ENCODE measurements around the gene MBL2.
A peak's percentile ranks its signal among the peaks of the same experiment; 100 is the strongest.

Gene MBL2

GRCh38 chr10:52772623-52773022, at the start of gene MBL2:
TSS of gene MBL2 (minus strand) at chr10:52772784. CDS start at chr10:52771635, 1,149 bp downstream.
- no peak for DNase-seq

DNA sequence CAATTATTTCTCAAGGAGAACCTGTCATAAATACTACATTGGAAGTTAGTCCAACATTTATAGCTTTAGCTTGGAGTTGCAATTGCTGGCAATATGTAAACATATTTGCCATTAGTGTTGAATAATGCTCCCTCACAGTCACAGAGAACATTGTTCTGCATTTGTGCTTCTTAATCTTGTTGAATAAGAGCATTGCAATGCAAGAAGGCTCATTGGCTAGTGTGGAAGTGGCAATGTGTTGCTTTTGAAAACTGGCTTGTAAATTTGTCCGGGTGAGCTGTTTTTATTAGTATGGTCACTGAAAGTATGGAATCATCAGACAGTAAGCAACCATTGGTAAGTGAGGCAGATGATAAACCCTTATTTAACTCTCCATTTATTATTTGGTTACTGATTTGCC, 47.7 kb upstream of the MBL2 start:
- no peak for DNase-seq

GRCh38 chr10:52818019-52818418, 45.4 kb upstream of the MBL2 start:
- peak; percentile 10 to 30 for DNase-seq

GRCh38 chr10:52814506-52814905, 41.9 kb upstream of the MBL2 start:
- DNase-seq, result no peak

DNA sequence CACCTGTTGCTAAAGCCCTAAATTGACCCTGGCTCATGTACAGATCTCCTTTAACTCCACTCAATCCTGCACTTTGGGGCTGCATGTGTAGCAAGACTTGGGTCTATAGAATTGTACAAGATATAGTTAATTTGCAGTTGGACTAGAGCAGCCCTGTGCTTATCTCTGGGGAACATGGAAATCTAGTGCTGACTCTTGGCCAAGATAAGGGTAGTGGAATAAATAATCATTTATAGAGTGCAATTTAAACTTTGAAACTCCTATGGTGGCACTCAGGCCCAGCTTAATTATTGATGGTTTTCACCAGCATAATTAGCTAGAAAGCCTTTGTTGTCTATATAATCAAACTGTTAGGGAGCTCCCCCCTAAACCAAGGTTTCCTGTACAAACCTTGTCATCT, 39.2 kb upstream of the MBL2 start:
- DNase-seq, result no peak

- DNase-seq, result no peak
Measured at GRCh38 chr10:52810761-52811160, 38.2 kb upstream of the MBL2 start.

- no peak for DNase-seq
Measured at GRCh38 chr10:52807803-52808202, 35.2 kb upstream of the MBL2 start.

DNA sequence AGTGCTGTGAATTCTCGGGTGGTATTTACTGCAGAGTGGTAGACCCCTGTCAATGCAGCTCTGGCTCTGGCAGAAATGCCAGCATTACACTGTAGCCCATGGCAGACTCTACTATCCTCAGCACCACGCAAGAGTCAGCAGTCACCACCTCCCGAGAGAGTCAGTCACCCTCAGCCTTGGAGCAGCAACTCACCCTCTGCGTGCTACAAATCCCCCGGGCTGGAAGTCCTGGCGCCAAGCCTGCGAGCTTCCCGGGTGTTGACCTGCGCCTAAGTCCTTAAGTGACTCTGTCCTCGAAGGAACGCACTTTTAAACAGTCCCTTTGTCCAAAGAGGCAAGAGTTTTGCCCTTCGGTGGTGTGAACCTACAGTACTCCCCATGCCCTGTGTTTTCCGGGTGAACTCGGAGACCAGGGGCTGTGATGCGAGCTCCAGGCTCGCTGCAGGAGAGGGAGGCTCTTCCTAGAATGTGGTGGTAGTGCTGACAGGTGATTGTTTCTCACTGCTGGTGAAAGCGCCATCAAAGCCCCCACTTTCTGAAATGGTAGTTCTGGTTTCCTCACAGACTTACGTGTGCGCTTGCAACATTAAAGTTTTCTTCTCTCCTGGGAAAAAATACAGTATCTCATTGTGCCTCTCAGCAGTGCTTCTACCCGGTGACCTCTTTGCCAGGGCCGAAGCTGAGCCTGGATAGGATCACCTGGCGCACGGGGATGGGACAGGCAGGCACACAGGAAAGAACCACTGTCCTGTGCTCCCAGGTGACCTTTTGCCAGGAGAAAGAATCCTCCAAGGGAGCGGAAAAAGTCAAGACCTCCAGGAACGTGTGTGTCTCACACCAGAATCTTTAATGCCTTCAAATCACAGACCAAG, 33.1 kb upstream of the MBL2 start:
- DNase-seq, result no peak

GRCh38 chr10:52801947-52802346, 29.4 kb upstream of the MBL2 start:
- DNase-seq, result no peak

DNA sequence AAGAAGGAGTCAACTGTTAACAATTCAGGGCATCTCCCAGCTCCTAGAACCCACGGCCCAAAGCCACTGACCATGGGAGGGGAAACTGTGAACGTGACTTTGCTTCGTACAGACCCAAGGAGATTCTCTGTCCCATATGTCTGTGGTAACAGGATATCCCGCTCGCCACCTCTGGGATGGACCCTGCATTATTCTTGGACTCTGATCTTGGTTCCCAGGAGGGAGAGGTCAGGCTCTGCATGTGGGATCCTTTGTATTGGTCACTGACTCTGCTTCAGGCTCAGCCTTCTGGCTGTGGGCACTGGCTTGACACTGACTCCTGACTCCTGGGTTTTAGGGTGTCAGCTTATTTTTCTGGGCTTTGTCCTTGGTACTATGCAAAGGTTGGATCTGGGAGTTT, 13.5 kb upstream of the MBL2 start:
- no peak for DNase-seq

GRCh38 chr10:52785418-52785817, 12.8 kb upstream of the MBL2 start:
- no peak for DNase-seq

DNA sequence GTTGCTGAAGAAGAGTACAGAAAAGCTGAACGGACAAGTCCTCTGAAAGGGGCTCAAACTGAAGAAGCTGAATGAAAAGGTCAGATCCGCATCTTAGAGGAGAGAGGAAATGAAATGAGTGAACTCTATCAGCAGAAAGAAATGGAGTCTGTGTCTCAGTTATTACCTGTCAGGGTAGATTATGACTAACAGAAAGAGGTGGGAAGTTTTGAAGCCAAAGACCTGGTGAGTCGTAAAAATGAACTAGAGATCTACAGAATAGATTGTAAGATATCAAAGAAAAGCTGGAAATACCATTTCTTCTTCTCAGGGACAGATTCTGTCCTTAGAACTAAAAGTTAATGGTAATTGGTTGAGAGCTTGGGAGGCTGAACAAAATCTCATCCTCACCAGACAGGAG, 11.1 kb upstream of the MBL2 start:
- DNase-seq, result no peak

DNA sequence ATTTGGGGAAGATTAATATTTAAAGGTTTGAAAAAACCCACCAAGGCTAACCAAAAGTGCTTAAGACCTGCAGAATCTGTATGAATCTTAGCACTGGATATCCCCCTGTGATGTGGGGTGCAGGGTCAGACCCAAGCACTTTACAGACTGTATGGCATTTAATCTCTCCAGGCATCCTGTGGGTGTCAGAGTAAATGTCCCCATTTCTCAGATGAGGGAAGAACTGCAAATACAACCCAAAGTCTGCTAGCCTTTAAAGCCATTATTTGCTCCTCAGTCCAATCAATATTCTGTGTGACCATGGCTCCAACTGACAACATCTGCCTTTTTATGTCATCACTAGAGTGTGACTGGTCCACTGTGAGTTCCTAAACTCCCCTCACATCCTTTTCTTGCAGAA, 10.0 kb upstream of the MBL2 start:
- DNase-seq, result no peak

- no peak for DNase-seq
Measured at GRCh38 chr10:52780391-52781155, 8.0 kb upstream of the MBL2 start.

DNA sequence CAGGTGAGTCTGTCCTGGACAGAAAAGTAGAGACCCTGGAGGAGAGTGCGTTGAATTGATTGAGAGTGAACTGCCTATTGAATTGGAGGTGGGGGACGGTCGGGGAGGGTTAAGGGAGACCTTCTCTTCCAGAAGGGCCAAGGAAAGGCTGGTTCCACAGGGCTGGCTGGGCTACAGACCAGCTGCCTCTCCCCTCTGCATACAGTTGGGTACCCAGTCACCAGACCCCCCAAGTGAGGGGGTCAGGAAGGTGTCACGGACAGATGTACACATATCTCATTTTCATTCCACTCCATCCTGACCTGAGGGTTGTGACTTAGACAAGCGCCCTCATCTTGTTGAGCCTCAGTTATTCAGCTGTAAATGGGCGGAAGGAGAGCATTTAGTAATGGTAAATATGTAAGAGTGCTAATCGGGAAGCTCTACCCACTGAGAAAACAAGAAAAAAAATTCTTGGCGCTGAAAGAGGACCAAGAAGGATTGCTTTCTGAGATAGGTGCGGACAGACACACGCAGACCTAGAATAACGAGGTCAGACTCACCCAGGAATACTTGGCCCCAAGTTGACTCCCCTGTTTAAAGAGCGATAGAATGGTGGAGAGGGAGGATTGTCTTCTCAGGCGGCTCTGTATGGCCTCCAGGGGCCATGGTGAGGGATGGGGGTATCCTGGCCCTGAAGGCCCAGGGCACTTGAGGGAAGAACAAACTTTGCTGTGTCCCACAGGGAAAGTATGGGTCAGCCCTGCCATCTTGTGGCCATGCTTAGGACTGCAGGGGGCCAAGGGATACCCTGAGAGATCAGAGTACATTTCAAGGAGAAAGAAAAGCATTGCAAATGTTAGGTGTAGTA, 7.2 kb upstream of the MBL2 start:
- peak in 1 of 2 experiments; percentile 26 for DNase-seq

- no peak for DNase-seq
Measured at GRCh38 chr10:52778511-52779392, 6.2 kb upstream of the MBL2 start.

- DNase-seq, result no peak
Measured at GRCh38 chr10:52777414-52777813, 4.8 kb upstream of the MBL2 start.

- no peak for DNase-seq
Measured at GRCh38 chr10:52776471-52776903, 3.9 kb upstream of the MBL2 start.

- DNase-seq, result no peak
Measured at GRCh38 chr10:52775132-52775647, 2.6 kb upstream of the MBL2 start.

GRCh38 chr10:52774600-52775106, 2.1 kb upstream of the MBL2 start:
- no peak for DNase-seq

DNA sequence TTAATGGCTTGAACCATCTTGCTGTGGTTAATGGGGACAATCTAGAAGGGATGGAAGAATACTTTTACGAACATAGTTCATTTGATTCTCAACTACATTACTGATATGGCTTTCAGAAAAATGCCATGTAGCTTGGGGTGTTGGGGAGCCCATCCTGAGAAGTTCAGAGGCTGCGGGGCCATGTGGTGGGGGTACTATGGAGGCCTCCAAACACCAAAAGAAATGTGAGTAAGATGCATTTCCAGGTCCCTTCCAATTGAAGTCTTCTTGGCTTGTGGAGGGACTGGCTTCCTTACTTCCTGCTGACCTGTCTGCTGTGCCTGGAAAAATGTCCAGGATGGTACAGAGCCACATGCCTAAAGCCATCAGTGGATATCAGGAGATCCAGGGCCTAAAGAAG, 1.6 kb upstream of the MBL2 start:
- no peak for DNase-seq
